B cell (primary cell): ENCODE results near the gene COQ2.

ENCODE experiments used
- CTCF ChIP-seq: fragments of 200-600 bp; IDR thresholded peaks from one replicate; pipeline ENCODE4 v1.8.0; 2022; ENCODE audit warnings: antibody characterized with exemption, mild to moderate bottlenecking
- EZH2 ChIP-seq: IDR thresholded peaks from 2 replicates; pipeline ENCODE4 v1.6.1; 2012; ENCODE audit warnings: borderline replicate concordance, low read depth, mild to moderate bottlenecking, moderate library complexity, low read length; ENCODE audit not compliant: insufficient read depth, poor library complexity, severe bottlenecking

GRCh38 chr4:83223781-83224180, 60.8 kb downstream of the COQ2 start:
- TF ChIP-seq CTCF = no peak
- TF ChIP-seq EZH2 = no peak
